Smooth muscle cell (in vitro differentiated cells): ENCODE measurements around the gene TEKT4. TPM values are rescaled to one million over a fixed set of nuclear protein-coding genes. Genes with fewer than 3 reads are reported as not detected.
"Not testable (repeated sequence)": the region's sequence is repeated elsewhere in the genome, so short reads cannot be mapped to it uniquely, and the experiment has no call there.

Experiments used
- DNase-seq: peaks from one replicate; lab custom pipeline; 2025; ENCODE audit not compliant: unreplicated experiment; lab: John Stamatoyannopoulos, UW
- H2AFZ ChIP-seq: fragments of 200-600 bp; sonication (generic); 2 replicates; pipeline ENCODE4 v1.6.0; 2016; ENCODE audit warnings: antibody characterized with exemption, low read depth, mild to moderate bottlenecking
- H3F3A ChIP-seq: fragments of 200-600 bp; sonication (generic); 2 replicates; pipeline ENCODE4 v1.6.0; 2017; ENCODE audit warnings: antibody characterized with exemption, low read depth
- H3K27ac ChIP-seq: fragments of 200-600 bp; sonication (generic); 2 replicates; pipeline ENCODE4 v1.5.1; 2016; ENCODE audit warnings: low read depth, mild to moderate bottlenecking
- H3K27me3 ChIP-seq: fragments of 200-600 bp; sonication (generic); 2 replicates; pipeline ENCODE4 v1.6.1; 2016; ENCODE audit warnings: low read depth, mild to moderate bottlenecking
- H3K36me3 ChIP-seq: fragments of 200-600 bp; sonication (generic); 2 replicates; pipeline ENCODE4 v1.5.1; 2016; ENCODE audit warnings: low read depth
- H3K4me1 ChIP-seq: fragments of 200-600 bp; sonication (generic); 2 replicates; pipeline ENCODE4 v1.5.1; 2016; ENCODE audit warnings: low read depth
- H3K4me2 ChIP-seq: fragments of 200-600 bp; sonication (generic); 2 replicates; pipeline ENCODE4 v1.6.0; 2016; ENCODE audit warnings: mild to moderate bottlenecking
- H3K4me3 ChIP-seq: fragments of 200-600 bp; sonication (generic); 2 replicates; pipeline ENCODE4 v1.5.1; 2016; ENCODE audit warnings: mild to moderate bottlenecking
- H3K79me2 ChIP-seq: fragments of 200-600 bp; sonication (generic); 2 replicates; pipeline ENCODE4 v1.6.0; 2016; ENCODE audit warnings: low read depth, mild to moderate bottlenecking
- H3K9ac ChIP-seq: fragments of 200-600 bp; sonication (generic); 2 replicates; pipeline ENCODE4 v1.6.0; 2016; ENCODE audit warnings: low read depth
- H3K9me3 ChIP-seq: fragments of 200-600 bp; sonication (generic); replicated peaks from 2 replicates; pipeline ENCODE4 v1.5.1; 2016; ENCODE audit warnings: low read depth
- H4K20me1 ChIP-seq: fragments of 200-600 bp; sonication (generic); 2 replicates; pipeline ENCODE4 v1.6.0; 2016; ENCODE audit warnings: low read depth
- CTCF ChIP-seq: fragments of 200-600 bp; sonication (generic); IDR thresholded peaks from 2 replicates; pipeline ENCODE4 v1.5.1; 2017; ENCODE audit warnings: borderline replicate concordance, mild to moderate bottlenecking, antibody characterized with exemption; ENCODE audit not compliant: insufficient read depth, poor library complexity, severe bottlenecking
- WGBS: methylation state at CpG from one replicate; pipeline ENCODE4 v1.1.7; 2016; ENCODE audit warnings: low lambda C conversion rate; 5-methylcytosine and 5-hydroxymethylcytosine counted together
- polyA plus RNA-seq: library from polyadenylated mRNA; unstranded; fragments of >200 nt; fragmentation: Nextera tagmentation; extraction: Ambion mirVana; gene quantifications from 2 replicates; pipeline ENCODE4 v1.2.1, GENCODE V29; 2016
- total RNA-seq: library from RNA; depleted of rRNA; stranded (reverse); fragments of >200 nt; gene quantifications from 2 replicates; pipeline ENCODE4 v1.2.3, GENCODE V29; 2014

Gene TEKT4
- total RNA-seq (not detected in 2 replicates), polyA plus RNA-seq (not detected in 2 replicates)

- no peak within 1 kb of the TSS for H3K9ac ChIP-seq
- H3F3A ChIP-seq: no peaks in the 10 kb centered on the region
- WGBS: 92% methylated on average over 58 of the region's 59 CpGs
- DNase-seq: no peak
- H3K9me3 ChIP-seq: no peaks in the 10 kb centered on the region
- no peaks in the 10 kb centered on the region for H4K20me1 ChIP-seq
- H3K27me3 ChIP-seq: no peaks in the 10 kb centered on the region
- TF ChIP-seq CTCF: no peak
- H3K36me3 ChIP-seq: no peaks in the 10 kb centered on the region
- H3K27ac ChIP-seq: no peak within 1 kb of the TSS
- no peak within 1 kb of the TSS for H3K4me2 ChIP-seq
- H3K79me2 ChIP-seq: no peaks in the 10 kb centered on the region
- no peaks in the 10 kb centered on the region for H3K4me1 ChIP-seq
- no peak within 1 kb of the TSS for H3K4me3 ChIP-seq
- no peak within 1 kb of the TSS for H2AFZ ChIP-seq
These were observed at the start of gene TEKT4 for GRCh38 chr2:94871226-94872087. Gene TEKT4, plus strand, starts transcription at chr2:94871430. Its CDS starts 150 bp downstream, at chr2:94871580.

- 35% methylated on average over 2 of the region's 2 CpGs for WGBS
- not testable (repeated sequence) for H4K20me1 ChIP-seq
These were observed 32.0 kb upstream of the TEKT4 start for GRCh38 chr2:94839224-94839623.

GRCh38 chr2:94856856-94857255 is 14.4 kb upstream of the TEKT4 start:
- not testable (repeated sequence) for H3K4me2 ChIP-seq, DNase-seq, H3K27me3 ChIP-seq, H3K9ac ChIP-seq, H3K9me3 ChIP-seq, H3K4me1 ChIP-seq, H3K4me3 ChIP-seq, H3K27ac ChIP-seq, H3F3A ChIP-seq, H4K20me1 ChIP-seq, H2AFZ ChIP-seq, H3K36me3 ChIP-seq, H3K79me2 ChIP-seq
- WGBS: 95% methylated on average over 29 of the region's 35 CpGs

More at GRCh38 chr2:94839224-94839623, 32.0 kb upstream of the TEKT4 start:
- H3K4me3 ChIP-seq, H3K4me1 ChIP-seq, H3K79me2 ChIP-seq, H3K4me2 ChIP-seq, H3F3A ChIP-seq, H2AFZ ChIP-seq, H3K27me3 ChIP-seq, H3K27ac ChIP-seq, H3K9me3 ChIP-seq, H3K9ac ChIP-seq, DNase-seq, H3K36me3 ChIP-seq: not testable (repeated sequence)

- H2AFZ ChIP-seq, H3K9me3 ChIP-seq, H3K27me3 ChIP-seq, H3K27ac ChIP-seq, H3K9ac ChIP-seq, H3K36me3 ChIP-seq, H3K79me2 ChIP-seq, H4K20me1 ChIP-seq, H3K4me1 ChIP-seq, H3F3A ChIP-seq, H3K4me2 ChIP-seq, H3K4me3 ChIP-seq, DNase-seq: not testable (repeated sequence)
- 93% methylated on average over 52 of the region's 58 CpGs for WGBS
These were observed 13.7 kb upstream of the TEKT4 start for GRCh38 chr2:94857367-94858162.

GRCh38 chr2:94858163-94858888 is 12.9 kb upstream of the TEKT4 start:
- not testable (repeated sequence) for H3K9me3 ChIP-seq, H3K4me1 ChIP-seq, DNase-seq, H3F3A ChIP-seq, H3K36me3 ChIP-seq, H2AFZ ChIP-seq, H4K20me1 ChIP-seq, H3K27ac ChIP-seq, H3K9ac ChIP-seq, H3K4me2 ChIP-seq, H3K79me2 ChIP-seq, H3K27me3 ChIP-seq, H3K4me3 ChIP-seq
- 86% methylated on average over 36 of the region's 38 CpGs for WGBS
